Right ventricle myocardium inferior (tissue), 1 donor: ENCODE results near the gene MXRA8. TPM values are rescaled to one million over a fixed set of nuclear protein-coding genes. Genes with fewer than 3 reads are reported as not detected.

ENCODE experiments used
- ATAC-seq: fragments of 200-7000 bp; cut with Tn5 transposase; one replicate; pipeline ENCODE4 v1.9.1; 2020; ENCODE audit warnings: mild to moderate bottlenecking, moderate library complexity
- DNase-seq: peaks from one replicate; pipeline ENCODE4 v3.0.0; 2021; ENCODE audit errors: missing footprints
- intact Hi-C: fragments of 100-400 bp; cut with DNase I; formaldehyde crosslinking; loops from one replicate; pipeline ENCODE4 v1.11.0; 2022
- microRNA-seq: library from miRNA; unstranded; fragments of <30 nt; microRNA quantifications from one replicate; pipeline ENCODE4 v1.2.0, GENCODE V29; 2020
- total RNA-seq: library from RNA; stranded (reverse); fragmentation: NEBNext Ultra II Directional; extraction: Animal tissue kit (Norgen Biotek cat#: 25700); gene quantifications from one replicate; pipeline ENCODE4 v1.2.1, GENCODE V29; 2021
- donor health status: DM: no; HTN: yes; CAD: no; lungs with severe emphysema.

Gene MXRA8
- total RNA-seq, 1 donor from 2014 or later = 21.8 TPM

DNA sequence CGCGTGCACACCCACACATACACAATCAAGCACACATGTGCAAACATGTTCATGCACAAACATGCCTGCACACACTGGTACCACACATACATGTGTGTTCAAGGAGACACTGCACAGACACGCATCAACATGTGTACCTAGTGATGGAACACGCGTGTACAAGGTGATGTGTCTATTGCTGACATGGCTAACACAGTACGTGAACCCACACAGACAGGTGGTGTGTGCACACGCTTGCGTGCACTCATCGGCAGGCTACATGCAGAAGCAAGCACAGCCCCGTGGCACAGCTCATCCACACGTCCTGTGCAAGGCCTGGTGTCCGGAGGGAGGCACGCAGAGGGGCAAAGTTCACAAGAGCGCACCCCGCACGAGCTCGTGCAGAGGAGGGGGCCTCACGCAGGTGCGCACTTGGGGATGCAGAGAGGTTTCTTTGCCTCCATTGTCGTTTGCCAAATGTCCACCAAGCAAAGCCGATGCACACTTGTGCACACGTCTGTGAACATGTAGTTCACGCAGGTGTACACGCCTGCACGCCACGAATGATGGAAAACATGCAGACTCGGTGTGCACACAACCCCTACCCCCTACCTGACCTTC lies 51.6 kb downstream of the MXRA8 start:
- ATAC-seq = no peak
- DNase-seq = no peak
- intact Hi-C loops = no loop called here

DNA sequence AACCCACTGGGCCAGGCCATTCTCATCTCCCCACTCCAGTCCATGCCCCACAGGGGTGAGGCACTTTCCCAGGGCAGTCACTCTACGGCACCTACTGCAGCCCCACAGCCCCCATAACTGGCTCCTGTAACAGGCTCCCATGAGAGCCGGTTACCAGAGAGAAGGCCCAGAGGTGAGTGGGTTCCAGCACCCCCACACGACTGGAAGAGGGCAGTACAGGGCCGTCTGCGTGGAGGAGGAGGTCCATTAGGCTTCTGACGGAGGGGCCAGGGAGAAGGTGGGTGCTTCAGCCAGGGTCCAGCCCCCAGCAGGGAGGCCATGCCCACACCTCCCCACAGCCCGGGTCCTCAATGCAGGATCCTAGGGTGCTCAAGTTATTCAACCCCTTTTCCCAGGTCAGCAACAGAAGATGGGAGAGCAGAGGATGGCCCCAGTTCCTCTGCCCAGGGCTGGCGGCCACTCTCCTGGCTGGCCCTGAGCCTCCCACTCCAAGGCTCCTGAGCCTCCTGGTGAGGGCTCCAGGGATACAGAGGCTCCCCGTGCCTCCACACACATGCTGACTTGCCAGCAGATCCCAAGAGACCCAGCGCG lies 52.2 kb downstream of the MXRA8 start:
- intact Hi-C loops = no loop called here
- DNase-seq = no peak
- no peak for ATAC-seq

DNA sequence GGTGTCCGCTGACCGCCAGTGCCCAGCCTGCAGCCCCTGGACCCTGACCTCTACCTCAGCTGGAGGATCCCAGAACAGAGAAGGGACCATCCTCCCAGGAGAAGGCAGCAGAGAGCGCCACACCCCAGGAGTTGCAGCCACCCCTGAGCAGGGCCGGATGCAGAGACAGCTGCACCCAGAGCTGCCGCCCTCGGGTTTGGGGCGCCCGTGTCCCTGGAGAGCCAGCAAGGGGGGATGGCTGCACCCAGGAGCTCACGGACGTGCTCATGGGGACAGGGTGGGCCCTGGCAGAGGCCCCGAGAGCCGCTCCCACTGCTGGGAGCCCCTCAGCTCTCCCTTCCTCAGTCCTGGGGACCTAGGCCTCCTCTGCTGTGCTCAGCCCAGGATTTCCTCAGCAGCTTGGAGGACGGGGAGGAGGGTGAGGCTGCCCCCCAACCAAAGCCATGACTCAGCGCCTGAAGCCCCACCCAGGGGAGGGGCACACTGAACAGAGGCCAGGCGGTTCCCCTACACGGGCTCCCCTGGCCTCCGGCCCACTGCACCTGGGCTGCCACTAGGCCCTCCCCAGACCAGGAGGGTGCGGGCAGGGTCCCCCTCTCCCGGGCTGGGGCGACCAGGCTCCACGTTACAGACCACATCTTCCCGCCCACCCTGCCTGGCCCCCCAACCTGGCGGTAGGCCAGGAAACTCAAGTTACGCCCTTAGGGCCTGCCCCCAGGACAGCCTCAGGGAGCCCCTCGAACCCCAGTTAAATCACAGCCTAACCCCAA lies 52.9 kb downstream of the MXRA8 start:
- DNase-seq (peak; percentile 83), ATAC-seq (peak; percentile 26)
- intact Hi-C loops = no loop called here

DNA sequence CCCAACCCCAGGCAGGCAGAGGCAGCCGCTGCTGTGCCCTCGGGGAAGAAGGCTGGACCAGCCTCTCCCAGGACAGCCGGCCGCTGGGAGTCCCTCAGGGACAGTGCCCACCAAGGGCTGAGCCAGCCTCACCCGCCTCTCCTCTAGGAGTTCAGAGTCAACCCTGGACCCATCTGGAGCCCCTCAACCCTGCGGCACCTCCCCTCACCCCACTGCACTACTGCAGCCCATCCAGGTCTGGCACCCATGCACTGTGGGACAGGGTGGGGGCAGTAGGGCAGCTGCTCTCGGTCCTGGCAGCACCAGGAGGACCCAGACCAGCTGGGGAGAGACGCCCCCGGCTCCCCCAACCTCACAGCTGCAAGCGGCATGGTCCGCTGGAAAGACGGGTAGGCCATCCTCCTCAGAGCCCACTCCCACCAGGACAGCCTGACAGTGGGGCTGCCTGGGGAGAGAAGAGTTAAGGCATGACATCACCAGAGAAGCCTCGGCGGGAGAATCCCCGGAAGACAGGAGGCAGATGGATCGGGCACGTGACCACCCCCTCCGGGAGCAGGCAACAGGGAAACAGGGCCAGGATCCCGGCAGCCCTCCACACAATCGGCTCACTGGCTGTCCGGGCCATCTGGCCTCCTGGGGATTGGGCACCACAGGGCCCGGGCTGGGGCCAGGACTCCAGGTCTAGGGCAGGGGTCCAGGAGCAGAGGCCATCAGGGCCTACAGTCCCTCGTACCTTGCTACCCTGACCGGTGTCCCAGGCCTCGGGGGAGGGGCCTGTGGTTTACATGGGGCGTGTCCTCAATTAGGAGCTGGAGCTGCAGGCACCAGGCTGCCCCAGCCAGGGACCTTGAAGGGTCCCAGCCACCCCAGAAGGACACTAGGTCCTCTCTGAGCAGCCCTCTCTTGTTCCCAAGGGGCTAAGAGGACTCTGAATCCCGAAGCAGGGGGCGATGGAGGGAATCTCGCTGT lies 53.7 kb downstream of the MXRA8 start:
- ATAC-seq = peak; percentile 18
- intact Hi-C loops = no loop called here

DNA sequence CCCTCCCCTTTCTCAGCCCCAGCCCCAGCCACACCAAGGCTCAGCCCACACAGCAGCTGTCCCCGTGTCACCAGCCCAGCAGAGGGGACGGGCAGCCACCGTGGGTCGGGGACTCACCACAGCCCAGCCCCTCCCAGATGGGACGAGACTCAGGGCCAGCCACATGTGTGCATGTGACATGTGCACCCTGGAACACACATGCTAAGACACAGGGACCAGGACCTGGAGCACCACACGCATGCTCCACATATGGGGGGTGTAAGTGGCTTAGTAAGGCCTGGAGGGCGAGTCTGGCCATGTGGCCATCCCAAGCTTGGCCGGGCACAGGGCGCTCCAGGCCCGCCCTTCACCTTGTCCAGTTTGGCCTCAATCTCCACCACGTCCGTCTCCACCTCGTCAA lies 54.6 kb downstream of the MXRA8 start:
- no peak for ATAC-seq
- DNase-seq = no peak

More for the DNA sequence above, 53.7 kb downstream of the MXRA8 start:
- DNase-seq = peak; percentile 90

DNA sequence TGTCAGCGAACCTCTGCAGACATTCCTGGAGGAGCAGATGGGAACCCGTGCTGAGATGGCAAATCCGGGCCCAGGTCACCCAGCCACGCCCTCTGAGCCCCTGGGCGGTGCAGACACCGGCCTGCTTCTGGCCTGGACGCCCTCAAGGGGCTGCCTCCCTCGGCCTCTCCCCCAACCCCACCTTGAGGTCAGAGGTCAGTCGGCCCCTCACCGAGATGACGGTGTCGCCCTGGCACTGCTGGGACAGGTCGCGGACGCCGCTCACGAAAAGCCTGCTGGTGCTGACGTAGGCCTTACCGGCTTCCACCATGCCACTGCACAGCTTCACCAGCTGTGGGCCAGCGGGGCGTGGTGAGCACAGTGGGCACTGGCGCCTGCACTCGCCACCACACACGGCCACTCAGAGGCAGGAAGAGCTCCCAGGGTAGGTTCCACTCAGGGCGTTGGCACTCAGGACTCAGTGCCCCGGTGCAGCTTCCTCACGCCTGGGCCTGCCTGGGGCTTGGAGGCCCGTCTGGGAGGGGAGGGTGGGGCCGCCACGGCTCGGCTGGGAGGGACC lies 55.3 kb downstream of the MXRA8 start:
- no peak for DNase-seq
- intact Hi-C loops = no loop called here
- no peak for ATAC-seq

More for the DNA sequence above, 54.6 kb downstream of the MXRA8 start:
- intact Hi-C loops = no loop called here

Small RNA genes within 50 kb of the gene (microRNA-seq; reads per million reads assigned to microRNA genes)
- not detected for gene MIR6727
- gene MIR6808 = not detected

Other genes with a start within 250 kb of the MXRA8 start
- 2.9 TPM for gene C1orf159, start 242.5 kb downstream of the MXRA8 start, total RNA-seq
- gene TTLL10, start 184.7 kb downstream of the MXRA8 start, total RNA-seq = 0.24 TPM
- not detected for gene TNFRSF18, start 152.0 kb downstream of the MXRA8 start, total RNA-seq
- gene TNFRSF4, start 144.4 kb downstream of the MXRA8 start, total RNA-seq = 1.4 TPM
- gene SDF4, start 126.6 kb downstream of the MXRA8 start, total RNA-seq = 125 TPM
- 8.3 TPM for gene B3GALT6, start 126.3 kb downstream of the MXRA8 start, total RNA-seq
- 0.57 TPM for gene C1QTNF12, start 111.8 kb downstream of the MXRA8 start, total RNA-seq
- gene UBE2J2, start 84.7 kb downstream of the MXRA8 start, total RNA-seq = 40.0 TPM
- gene SCNN1D, start 78.1 kb downstream of the MXRA8 start, total RNA-seq = 3.0 TPM
- 57.3 TPM for gene ACAP3, start 50.6 kb downstream of the MXRA8 start, total RNA-seq
- 10.3 TPM for gene PUSL1, start 50.0 kb downstream of the MXRA8 start, total RNA-seq
- 75.7 TPM for gene INTS11, start 33.9 kb downstream of the MXRA8 start, total RNA-seq
- 119 TPM for gene CPTP, start 33.8 kb downstream of the MXRA8 start, total RNA-seq
- 0.51 TPM for gene TAS1R3, start 27.3 kb downstream of the MXRA8 start, total RNA-seq
- gene DVL1, start 9.1 kb downstream of the MXRA8 start, total RNA-seq = 119 TPM
- gene AURKAIP1, start 16.7 kb upstream of the MXRA8 start, total RNA-seq = 265 TPM
- 49.4 TPM for gene CCNL2, start 40.8 kb upstream of the MXRA8 start, total RNA-seq
- 140 TPM for gene MRPL20, start 48.7 kb upstream of the MXRA8 start, total RNA-seq
- gene ANKRD65, start 62.7 kb upstream of the MXRA8 start, total RNA-seq = 3.0 TPM
- gene VWA1, start 77.1 kb upstream of the MXRA8 start, total RNA-seq = 20.5 TPM
- gene ATAD3C, start 91.1 kb upstream of the MXRA8 start, total RNA-seq = 1.8 TPM
- gene ATAD3B, start 113.2 kb upstream of the MXRA8 start, total RNA-seq = 9.0 TPM
- 17.9 TPM for gene ATAD3A, start 153.6 kb upstream of the MXRA8 start, total RNA-seq
- 6.9 TPM for gene TMEM240, start 182.1 kb upstream of the MXRA8 start, total RNA-seq
- gene SSU72, start 216.3 kb upstream of the MXRA8 start, total RNA-seq = 116 TPM
- gene FNDC10, start 241.6 kb upstream of the MXRA8 start, total RNA-seq = 3.0 TPM